Esophagus squamous epithelium (tissue), 5 donors: ENCODE measurements around the gene LIN7B. TPM values are rescaled to one million over a fixed set of nuclear protein-coding genes. Genes with fewer than 3 reads are reported as not detected.
"Not testable (repeated sequence)": the region's sequence is repeated elsewhere in the genome, so short reads cannot be mapped to it uniquely, and the experiment has no call there.

Experiments used
- DNase-seq: peaks from one replicate; lab custom pipeline; 2025; lab: John Stamatoyannopoulos, UW
- H3K27ac ChIP-seq, 4 donors: fragments of 200-600 bp; sonication (generic); one replicate each; pipeline ENCODE4 v1.5.1; 2016 to 2019; ENCODE audit warnings: mild to moderate bottlenecking in 1 of 4
- H3K27me3 ChIP-seq, 4 donors: fragments of 200-600 bp; sonication (generic); 1 replicate in 3 of 4; 2 replicates in 1 of 4; pipeline versions ENCODE4 v1.5.1 to v1.6.0; 2017 to 2021; ENCODE audit warnings: antibody characterized with exemption in 1 of 4
- H3K36me3 ChIP-seq, 3 donors: fragments of 200-600 bp; sonication (generic); one replicate each; pipeline ENCODE4 v1.5.1; 2016 to 2019
- H3K4me1 ChIP-seq, 3 donors: fragments of 200-600 bp; sonication (generic); one replicate each; pipeline ENCODE4 v1.5.1; 2017 to 2019
- H3K4me3 ChIP-seq, 4 donors: fragments of 200-600 bp; sonication (generic); 1 replicate in 3 of 4; 2 replicates in 1 of 4; pipeline ENCODE4 v1.5.1; 2016 to 2019; ENCODE audit warnings: mild to moderate bottlenecking in 2 of 4, moderate library complexity in 1 of 4
- H3K9me3 ChIP-seq, 3 donors: fragments of 200-600 bp; sonication (generic); one replicate each; pipeline ENCODE4 v1.5.1; 2016 to 2019
- POLR2A ChIP-seq, 4 donors: fragments of 450-650 bp; IDR thresholded peaks; one replicate each; pipeline ENCODE4 v1.6.1; 2017; ENCODE audit warnings: antibody characterized with exemption in 4 of 4, mild to moderate bottlenecking in 4 of 4, moderate library complexity in 3 of 4
- WGBS, 2 donors: methylation state at CpG; one replicate each; pipeline ENCODE4 v1.1.5; 2018; 5-methylcytosine and 5-hydroxymethylcytosine counted together
- intact Hi-C: fragments of 100-400 bp; cut with DNase I; formaldehyde crosslinking; loops from one replicate; pipeline ENCODE4 v1.15.0; 2022
- total RNA-seq, 4 donors: library from RNA; depleted of rRNA; stranded (reverse); fragments of >200 nt; gene quantifications; one replicate each; pipeline ENCODE4 v1.1.0, GENCODE V29; 2016
- TF ChIP-seq, protein P1 (sequence below), 6 experiments: fragments of 450-650 bp in 4 of 6; fragments of 200-600 bp in 2 of 6; sonication (generic) in 2 of 6; IDR thresholded peaks; one replicate each; pipeline ENCODE4 v1.5.1; 2016 to 2019; ENCODE audit warnings: antibody characterized with exemption in 6 of 6, mild to moderate bottlenecking in 4 of 6, moderate library complexity in 4 of 6
- donor health status: DM: yes; HTN: yes; CAD: no.

Gene LIN7B
- total RNA-seq, 4 donors from 2014 or later: 5.7 to 14.1 (median 10.1) TPM

DNA sequence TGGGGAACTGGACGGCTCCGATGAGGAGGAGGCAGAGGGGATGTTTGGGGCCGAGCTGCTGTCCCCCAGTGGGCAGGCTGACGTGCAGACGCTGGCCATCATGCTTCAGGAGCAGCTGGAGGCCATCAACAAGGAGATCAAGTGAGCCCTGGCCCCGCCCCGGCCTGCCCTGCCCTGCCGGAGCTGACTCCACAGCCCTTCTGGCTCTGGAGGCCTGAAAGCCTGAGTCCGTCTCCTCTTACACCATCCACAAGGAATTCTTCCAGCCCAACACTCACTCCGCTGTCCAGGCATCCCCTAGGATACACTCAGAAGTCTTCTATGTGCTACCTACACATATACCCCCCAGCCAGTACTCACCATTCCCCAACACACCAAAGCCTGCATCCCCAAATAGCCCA lies 22.6 kb downstream of the LIN7B start:
- WGBS, 2 donors: 49 to 78% methylated on average over 2 to 10 of the region's 10 CpGs
- no peaks in the 10 kb centered on the region for H3K9me3 ChIP-seq
- peaks cover 0 to 49% (median 22%) of the 10 kb centered on the region in 3 donors for H3K4me1 ChIP-seq
- peak overlapping the region in 1 of 4 donors; percentile 6 for H3K4me3 ChIP-seq
- H3K36me3 ChIP-seq: peaks cover 0 to 15% (median 0%) of the 10 kb centered on the region in 3 donors
- no peak for TF ChIP-seq POLR2A (IDR thresholded peaks at IDR 0.05)
- TF ChIP-seq, protein P1, sequence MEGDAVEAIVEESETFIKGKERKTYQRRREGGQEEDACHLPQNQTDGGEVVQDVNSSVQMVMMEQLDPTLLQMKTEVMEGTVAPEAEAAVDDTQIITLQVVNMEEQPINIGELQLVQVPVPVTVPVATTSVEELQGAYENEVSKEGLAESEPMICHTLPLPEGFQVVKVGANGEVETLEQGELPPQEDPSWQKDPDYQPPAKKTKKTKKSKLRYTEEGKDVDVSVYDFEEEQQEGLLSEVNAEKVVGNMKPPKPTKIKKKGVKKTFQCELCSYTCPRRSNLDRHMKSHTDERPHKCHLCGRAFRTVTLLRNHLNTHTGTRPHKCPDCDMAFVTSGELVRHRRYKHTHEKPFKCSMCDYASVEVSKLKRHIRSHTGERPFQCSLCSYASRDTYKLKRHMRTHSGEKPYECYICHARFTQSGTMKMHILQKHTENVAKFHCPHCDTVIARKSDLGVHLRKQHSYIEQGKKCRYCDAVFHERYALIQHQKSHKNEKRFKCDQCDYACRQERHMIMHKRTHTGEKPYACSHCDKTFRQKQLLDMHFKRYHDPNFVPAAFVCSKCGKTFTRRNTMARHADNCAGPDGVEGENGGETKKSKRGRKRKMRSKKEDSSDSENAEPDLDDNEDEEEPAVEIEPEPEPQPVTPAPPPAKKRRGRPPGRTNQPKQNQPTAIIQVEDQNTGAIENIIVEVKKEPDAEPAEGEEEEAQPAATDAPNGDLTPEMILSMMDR (IDR thresholded peaks at IDR 0.05): no peak
- no peak for DNase-seq
- peaks cover 0 to 3% (median 0%) of the 10 kb centered on the region in 4 donors for H3K27me3 ChIP-seq
- intact Hi-C loops: no loop called here
- H3K27ac ChIP-seq: peak overlapping the region; percentile 16 to 84 (median 78)

DNA sequence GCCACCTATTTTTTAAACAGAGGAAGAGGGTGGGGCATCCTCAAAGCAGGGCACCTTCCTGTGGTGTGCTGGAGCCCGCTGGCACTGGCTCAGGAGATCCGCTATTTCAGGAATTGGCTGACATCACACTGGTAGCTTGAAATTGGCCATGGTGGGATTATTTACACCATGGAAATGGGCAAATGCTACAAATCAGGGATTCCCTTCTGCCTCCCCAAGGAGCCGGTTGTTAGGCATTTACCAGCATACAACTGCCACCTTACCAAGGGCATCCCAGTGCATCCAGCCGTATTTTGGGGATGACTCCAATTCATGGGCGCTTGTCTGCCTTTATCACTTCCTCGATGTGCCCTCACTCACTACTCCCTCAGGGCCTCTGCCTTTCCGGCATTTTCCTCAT lies 26.8 kb downstream of the LIN7B start:
- intact Hi-C loops: no loop called here
- Histone ChIP-seq H3K9me3 (no peaks in the 10 kb centered on the region), H3K4me3 (no peak overlapping the region), H3K4me1 (peaks cover 5 to 35% (median 16%) of the 10 kb centered on the region in 3 donors), H3K27me3 (no peaks in the 10 kb centered on the region), H3K36me3 (no peaks in the 10 kb centered on the region), H3K27ac (no peak overlapping the region)
- TF ChIP-seq POLR2A (IDR thresholded peaks at IDR 0.05): no peak
- TF ChIP-seq, protein P1 (IDR thresholded peaks at IDR 0.05): no peak
- no peak for DNase-seq
- 84% methylated on average over 5 to 7 of the region's 7 CpGs for WGBS, 2 donors

DNA sequence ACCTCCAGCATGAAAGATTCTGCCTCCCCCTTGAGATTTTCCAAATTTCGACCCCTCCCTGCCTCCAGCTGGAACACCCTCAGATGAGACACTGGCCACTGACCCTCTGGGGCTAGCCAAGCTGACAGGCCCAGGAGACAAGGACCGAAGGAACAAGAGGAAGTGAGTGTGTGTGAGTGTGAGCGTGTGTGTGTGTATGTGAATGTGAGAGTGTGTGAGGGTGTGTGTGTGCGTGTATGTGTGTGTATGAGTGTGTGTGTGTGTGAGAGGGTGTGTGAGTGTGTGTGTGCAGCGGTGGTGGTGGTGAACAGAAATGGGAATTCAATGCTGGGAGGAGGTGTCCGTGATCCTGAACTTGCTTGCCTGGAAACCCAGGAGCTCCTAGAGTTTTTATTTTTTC lies 27.2 kb downstream of the LIN7B start:
- Histone ChIP-seq H3K4me1 (peaks cover 8 to 35% (median 16%) of the 10 kb centered on the region in 3 donors), H3K9me3 (no peaks in the 10 kb centered on the region), H3K27ac (no peak overlapping the region), H3K36me3 (no peaks in the 10 kb centered on the region), H3K27me3 (peaks cover 0 to under 1% (median 0%) of the 10 kb centered on the region in 4 donors), H3K4me3 (no peak overlapping the region)
- 83 to 85% methylated on average over 6 of the region's 6 CpGs for WGBS, 2 donors
- intact Hi-C loops: no loop called here
- TF ChIP-seq, protein P1 (IDR thresholded peaks at IDR 0.05): no peak
- no peak for TF ChIP-seq POLR2A (IDR thresholded peaks at IDR 0.05)
- no peak for DNase-seq

DNA sequence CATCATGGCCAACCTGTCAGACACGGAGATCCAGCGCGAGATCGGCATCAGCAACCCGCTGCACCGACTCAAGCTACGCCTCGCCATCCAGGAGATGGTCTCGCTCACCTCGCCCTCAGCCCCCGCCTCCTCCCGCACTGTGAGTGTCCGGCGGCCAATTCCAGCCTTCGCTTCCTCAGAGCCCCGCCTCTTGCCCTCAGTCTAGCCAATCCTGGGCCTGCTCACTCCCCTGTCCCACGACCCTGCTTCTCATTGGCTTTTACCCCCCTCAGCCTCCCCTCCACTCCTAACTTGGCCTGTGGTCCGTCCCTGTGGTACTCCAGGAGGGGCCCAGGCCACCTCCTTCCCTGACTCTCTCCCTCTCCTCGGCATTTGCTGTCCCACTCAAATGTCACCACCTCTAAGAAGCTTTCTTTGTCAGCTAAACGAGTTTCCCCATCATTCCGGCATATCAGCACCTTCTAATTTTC lies 28.7 kb downstream of the LIN7B start:
- no peaks in the 10 kb centered on the region for H3K9me3 ChIP-seq
- peak overlapping the region in 1 of 4 donors; percentile 3 for H3K27ac ChIP-seq
- peak overlapping the region in 3 of 4 donors; percentile 32 to 65 (median 43) for H3K4me3 ChIP-seq
- no peak for TF ChIP-seq POLR2A (IDR thresholded peaks at IDR 0.05)
- TF ChIP-seq, protein P1 (IDR thresholded peaks at IDR 0.05): no peak
- peaks cover 0 to 5% (median 0%) of the 10 kb centered on the region in 4 donors for H3K27me3 ChIP-seq
- H3K36me3 ChIP-seq: no peaks in the 10 kb centered on the region
- WGBS, 2 donors: 2 to 6% methylated on average over 16 to 21 of the region's 21 CpGs
- H3K4me1 ChIP-seq: peaks cover 8 to 28% (median 9%) of the 10 kb centered on the region in 3 donors
- DNase-seq: no peak
- intact Hi-C loops: no loop called here

DNA sequence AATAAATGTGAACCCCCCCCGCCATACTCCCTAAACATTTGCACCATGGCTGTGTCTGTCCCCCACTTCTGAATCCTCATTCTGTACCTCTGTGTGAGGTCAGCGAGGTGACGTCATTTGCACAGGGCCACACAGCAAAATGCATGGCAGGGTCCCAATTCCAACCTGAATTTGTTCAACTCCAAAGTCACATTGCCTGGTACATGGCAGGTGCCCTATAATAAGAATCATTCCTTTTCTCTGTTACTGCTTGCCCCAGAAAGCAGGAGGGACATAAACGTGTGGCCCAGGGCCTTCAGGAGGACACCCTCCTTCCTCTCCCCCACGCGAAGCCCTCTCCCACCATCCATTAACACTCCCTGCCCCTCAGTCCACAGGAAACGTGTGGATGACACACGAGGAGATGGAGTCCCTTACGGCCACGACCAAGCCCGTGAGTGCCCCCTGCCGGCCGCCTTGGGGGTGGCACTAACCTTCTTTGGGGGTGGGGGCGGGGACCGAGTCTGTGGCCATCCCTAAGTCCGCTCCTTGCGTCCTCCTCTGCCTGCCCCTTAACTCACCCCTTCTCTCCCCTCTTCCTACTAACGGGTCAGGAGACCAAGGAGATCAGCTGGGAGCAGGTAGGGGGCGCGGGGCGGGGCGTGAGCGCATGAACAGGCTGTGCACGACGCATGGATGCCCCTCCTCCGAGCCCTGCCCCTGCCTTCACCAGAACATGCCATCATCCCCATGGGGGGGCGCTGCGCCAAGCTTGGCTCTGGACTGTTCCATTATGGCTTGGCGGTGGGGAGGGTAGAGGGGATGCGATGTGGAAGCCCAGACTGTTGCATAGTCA lies 31.6 kb downstream of the LIN7B start:
- peaks cover 17 to 56% (median 25%) of the 10 kb centered on the region in 3 donors for H3K4me1 ChIP-seq
- DNase-seq: no peak
- H3K4me3 ChIP-seq: peak overlapping the region in 2 of 4 donors; percentile 15 to 56
- intact Hi-C loops: loop anchor here (5.0 kb wide), 1 partner anchor 48 kb away; no protein-coding TSS in a partner anchor
- H3K27ac ChIP-seq: no peak overlapping the region
- TF ChIP-seq POLR2A (IDR thresholded peaks at IDR 0.05): no peak
- TF ChIP-seq, protein P1 (IDR thresholded peaks at IDR 0.05): peak; percentile 69 to 90 (median 78)
- no peaks in the 10 kb centered on the region for H3K9me3 ChIP-seq
- H3K36me3 ChIP-seq: no peaks in the 10 kb centered on the region
- 13 to 18% methylated on average over 8 to 14 of the region's 30 CpGs for WGBS, 2 donors
- H3K27me3 ChIP-seq: peaks cover 0 to 13% (median 0%) of the 10 kb centered on the region in 4 donors

DNA sequence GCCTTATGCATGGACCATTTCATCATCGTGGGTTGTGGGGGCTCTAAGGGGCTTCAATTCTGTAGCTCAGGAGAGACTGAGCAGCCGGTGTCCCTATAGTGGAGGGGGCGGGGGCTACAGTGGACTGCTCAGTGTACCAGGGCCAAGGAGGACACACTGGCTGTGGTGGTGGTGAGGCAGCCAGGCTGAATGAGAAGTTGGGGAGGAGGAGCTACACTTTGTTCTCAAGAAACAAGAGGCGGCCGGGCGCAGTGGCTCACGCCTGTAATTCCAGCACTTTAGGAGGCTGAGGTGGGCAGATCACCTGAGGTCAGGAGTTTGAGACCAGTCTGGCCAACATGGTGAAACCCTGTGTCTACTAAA lies 32.2 kb downstream of the LIN7B start:
- DNase-seq, H3K9me3 ChIP-seq, H3K36me3 ChIP-seq, H3K27ac ChIP-seq: not testable (repeated sequence)
- WGBS, 2 donors: 50 to 57% methylated on average over 4 to 7 of the region's 7 CpGs
- Histone ChIP-seq H3K27me3 (peaks cover 0 to 13% (median 0%) of the 10 kb centered on the region in 4 donors), H3K4me3 (peak overlapping the region in 1 of 4 donors; percentile 56), H3K4me1 (peaks cover 23 to 62% (median 31%) of the 10 kb centered on the region in 3 donors)
- intact Hi-C loops: loop anchor here (5.0 kb wide), 1 partner anchor 49 kb away; no protein-coding TSS in a partner anchor
